Ishikawa (cell line): ENCODE data around the gene FAM81B.

Experiments used
- CEBPB ChIP-seq: IDR thresholded peaks from 2 replicates; pipeline ENCODE4 v1.6.1; 2012
- TCF12 ChIP-seq: IDR thresholded peaks from 2 replicates; pipeline ENCODE4 v1.6.1; 2012; ENCODE audit warnings: low read depth
- TF ChIP-seq, protein P1 (sequence below): IDR thresholded peaks from 2 replicates; pipeline ENCODE4 v1.6.1; 2012; ENCODE audit warnings: low read depth, mild to moderate bottlenecking
- TF ChIP-seq, protein P2 (sequence below): IDR thresholded peaks from 2 replicates; pipeline ENCODE4 v1.6.1; 2012

Gene FAM81B

DNA sequence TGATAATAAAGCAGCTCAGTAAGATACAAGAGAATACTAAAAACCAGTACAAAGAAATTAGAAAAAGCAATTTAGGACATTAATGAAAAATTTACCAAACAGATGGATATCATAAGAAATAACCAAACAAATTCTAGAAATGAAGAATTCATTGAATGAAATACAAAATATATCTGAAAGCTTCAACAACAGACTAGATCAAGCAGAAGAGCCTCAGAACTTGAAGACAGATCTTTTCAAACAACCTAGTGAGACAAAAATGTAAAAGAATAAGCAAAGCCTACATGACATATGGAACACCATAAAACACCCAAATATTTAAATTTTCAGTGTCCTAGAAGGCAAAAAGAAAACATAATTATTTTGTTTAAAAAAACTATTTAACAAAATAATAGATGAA, 96.7 kb downstream of the FAM81B start:
- TF ChIP-seq, protein P1, sequence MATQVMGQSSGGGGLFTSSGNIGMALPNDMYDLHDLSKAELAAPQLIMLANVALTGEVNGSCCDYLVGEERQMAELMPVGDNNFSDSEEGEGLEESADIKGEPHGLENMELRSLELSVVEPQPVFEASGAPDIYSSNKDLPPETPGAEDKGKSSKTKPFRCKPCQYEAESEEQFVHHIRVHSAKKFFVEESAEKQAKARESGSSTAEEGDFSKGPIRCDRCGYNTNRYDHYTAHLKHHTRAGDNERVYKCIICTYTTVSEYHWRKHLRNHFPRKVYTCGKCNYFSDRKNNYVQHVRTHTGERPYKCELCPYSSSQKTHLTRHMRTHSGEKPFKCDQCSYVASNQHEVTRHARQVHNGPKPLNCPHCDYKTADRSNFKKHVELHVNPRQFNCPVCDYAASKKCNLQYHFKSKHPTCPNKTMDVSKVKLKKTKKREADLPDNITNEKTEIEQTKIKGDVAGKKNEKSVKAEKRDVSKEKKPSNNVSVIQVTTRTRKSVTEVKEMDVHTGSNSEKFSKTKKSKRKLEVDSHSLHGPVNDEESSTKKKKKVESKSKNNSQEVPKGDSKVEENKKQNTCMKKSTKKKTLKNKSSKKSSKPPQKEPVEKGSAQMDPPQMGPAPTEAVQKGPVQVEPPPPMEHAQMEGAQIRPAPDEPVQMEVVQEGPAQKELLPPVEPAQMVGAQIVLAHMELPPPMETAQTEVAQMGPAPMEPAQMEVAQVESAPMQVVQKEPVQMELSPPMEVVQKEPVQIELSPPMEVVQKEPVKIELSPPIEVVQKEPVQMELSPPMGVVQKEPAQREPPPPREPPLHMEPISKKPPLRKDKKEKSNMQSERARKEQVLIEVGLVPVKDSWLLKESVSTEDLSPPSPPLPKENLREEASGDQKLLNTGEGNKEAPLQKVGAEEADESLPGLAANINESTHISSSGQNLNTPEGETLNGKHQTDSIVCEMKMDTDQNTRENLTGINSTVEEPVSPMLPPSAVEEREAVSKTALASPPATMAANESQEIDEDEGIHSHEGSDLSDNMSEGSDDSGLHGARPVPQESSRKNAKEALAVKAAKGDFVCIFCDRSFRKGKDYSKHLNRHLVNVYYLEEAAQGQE, result no peak
- TF ChIP-seq CEBPB (no peak), TCF12 (no peak)
- TF ChIP-seq, protein P2, sequence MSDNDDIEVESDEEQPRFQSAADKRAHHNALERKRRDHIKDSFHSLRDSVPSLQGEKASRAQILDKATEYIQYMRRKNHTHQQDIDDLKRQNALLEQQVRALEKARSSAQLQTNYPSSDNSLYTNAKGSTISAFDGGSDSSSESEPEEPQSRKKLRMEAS, result no peak
